ENCODE results near the gene NDUFB4.

NDUFB4 gene

DNA sequence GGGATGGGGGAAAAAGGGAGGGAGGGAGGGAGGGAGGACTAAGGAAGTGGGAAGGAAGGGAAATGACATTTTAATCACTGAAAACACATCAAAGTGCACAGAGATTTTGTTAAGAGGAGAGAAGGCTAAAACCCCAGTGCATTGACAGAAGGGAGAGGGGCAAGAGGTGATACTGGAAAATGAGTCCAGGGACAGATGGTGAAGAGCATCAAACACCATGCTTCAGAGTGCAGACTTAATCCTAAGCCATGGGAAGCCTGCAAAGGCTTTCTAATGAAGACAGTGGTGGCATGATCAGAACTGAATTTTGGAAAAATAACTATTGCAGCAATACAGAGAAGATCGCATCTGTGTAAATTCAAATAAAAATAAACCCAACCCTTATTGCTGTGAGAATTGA lies 44.1 kb downstream of the NDUFB4 start:
- DNase-seq, result no peak

GRCh38 chr3:120641696-120642246 lies 45.6 kb downstream of the NDUFB4 start:
- DNase-seq, result no peak

DNA sequence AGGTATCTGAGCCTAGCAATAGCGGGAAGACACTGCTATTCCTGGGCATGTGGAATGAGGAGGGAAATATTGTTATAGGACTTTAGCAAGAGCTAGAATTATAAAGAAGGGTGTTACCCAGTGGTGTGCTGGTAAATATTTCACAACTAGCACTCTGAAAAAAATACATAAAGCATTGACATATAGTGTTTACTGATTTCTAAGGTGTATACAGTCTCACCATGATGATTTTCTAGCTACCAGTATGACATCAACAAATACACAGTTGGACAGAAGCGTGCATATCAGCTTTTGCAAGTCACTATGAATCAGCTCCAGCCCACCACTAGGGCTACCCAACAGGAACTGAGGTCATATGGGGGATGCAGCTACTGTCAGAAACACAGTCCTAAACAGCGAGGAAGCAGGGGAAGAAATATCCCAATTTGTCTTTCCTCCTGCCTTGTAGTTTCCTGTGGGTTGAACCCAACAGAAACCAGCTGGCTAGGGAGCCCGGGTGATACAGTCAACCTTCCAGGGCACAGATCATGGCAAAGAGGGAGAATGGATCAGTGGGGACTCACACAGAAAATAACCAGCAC lies 46.3 kb downstream of the NDUFB4 start:
- peak; percentile 4 for DNase-seq

GRCh38 chr3:120645083-120645845 lies 49.1 kb downstream of the NDUFB4 start:
- DNase-seq, result no peak

GRCh38 chr3:120646771-120647432 lies 50.8 kb downstream of the NDUFB4 start:
- DNase-seq, result no peak

DNA sequence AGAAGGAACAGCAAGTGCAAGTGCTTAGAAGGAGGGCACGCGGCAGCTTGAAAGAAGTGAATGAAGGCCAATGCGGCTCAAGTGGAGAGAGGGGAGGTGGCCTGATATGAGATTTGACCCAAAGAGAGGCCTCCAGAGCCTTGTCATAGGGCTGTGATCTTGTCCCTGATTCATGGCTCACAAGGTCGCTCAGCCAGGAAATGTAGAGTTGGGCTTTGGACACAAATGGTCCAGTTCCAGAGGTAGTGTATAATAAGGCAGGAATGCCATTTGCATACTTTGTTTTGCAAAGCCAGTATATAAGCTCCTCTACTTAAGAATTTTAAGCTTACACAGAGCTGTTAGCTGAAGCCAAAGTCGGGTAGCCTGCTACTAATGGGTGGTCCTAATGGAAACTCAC lies 52.2 kb downstream of the NDUFB4 start:
- DNase-seq, result no peak

- no peak for DNase-seq
Measured at GRCh38 chr3:120649830-120650233, 53.7 kb downstream of the NDUFB4 start.

DNA sequence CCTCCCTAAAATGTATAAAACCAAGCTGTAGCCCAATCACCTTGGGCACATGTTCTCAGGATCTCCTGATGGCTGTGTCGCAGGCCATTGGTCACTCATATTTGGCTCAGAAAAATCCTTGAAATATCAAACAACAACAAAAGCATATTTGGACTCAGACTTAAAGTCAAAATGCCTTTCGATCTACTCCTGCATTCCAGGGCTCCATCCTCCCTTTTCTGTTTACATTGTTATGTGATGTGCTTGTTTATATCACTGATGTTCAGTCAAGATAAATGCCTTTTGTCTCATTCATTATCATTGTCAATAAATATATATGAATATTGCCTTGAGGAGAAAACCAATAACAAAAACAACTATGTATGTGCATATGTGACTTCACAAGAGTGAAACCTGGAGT lies 54.2 kb downstream of the NDUFB4 start:
- no peak for DNase-seq

All from activated CD4-positive, alpha-beta T cell treated with anti-CD3 and anti-CD28 coated beads, Interleukin-2, amount 50 U/mL, for 16 hours (primary cell).